ENCODE results near the gene SMIM35. TPM values are rescaled to one million over a fixed set of nuclear protein-coding genes. Genes with fewer than 3 reads are reported as not detected.

SMIM35 gene
- total RNA-seq, 4 donors from 2014 or later, result not detected

GRCh38 chr11:118002010-118002540 lies 84.7 kb downstream of the SMIM35 start:
- TF ChIP-seq POLR2AphosphoS5 (IDR thresholded peaks at IDR 0.05) (no peak), EP300 (IDR thresholded peaks at IDR 0.05) (no peak), POLR2A (IDR thresholded peaks at IDR 0.05) (no peak), CTCF (IDR thresholded peaks at IDR 0.05) (no peak)
- Histone ChIP-seq H3K27me3 (no peaks in the 10 kb centered on the region), H3K4me3 (no peak overlapping the region), H3K36me3 (peaks cover 4% of the 10 kb centered on the region), H3K27ac (peak overlapping the region; percentile 25), H3K4me1 (no peaks in the 10 kb centered on the region), H3K9me3 (no peaks in the 10 kb centered on the region)
- peak in 1 of 2 donors; percentile 26 for DNase-seq (ENCODE audit: low spot score in 2 of 2)
- WGBS, result 89% methylated on average over 5 of the region's 6 CpGs

- H3K9me3 ChIP-seq, result no peaks in the 10 kb centered on the region
- 88% methylated on average over 5 of the region's 5 CpGs for WGBS
- H3K4me1 ChIP-seq, result no peaks in the 10 kb centered on the region
- H3K4me3 ChIP-seq, result no peak overlapping the region
- H3K27me3 ChIP-seq, result no peaks in the 10 kb centered on the region
- no peak for TF ChIP-seq POLR2A (IDR thresholded peaks at IDR 0.05)
- TF ChIP-seq CTCF (IDR thresholded peaks at IDR 0.05), result no peak
- TF ChIP-seq POLR2AphosphoS5 (IDR thresholded peaks at IDR 0.05), result no peak
- no peak for TF ChIP-seq EP300 (IDR thresholded peaks at IDR 0.05)
- H3K27ac ChIP-seq, result no peak overlapping the region
- peaks cover 4% of the 10 kb centered on the region for H3K36me3 ChIP-seq
- no peak for DNase-seq (ENCODE audit: low spot score in 2 of 2)
Measured at GRCh38 chr11:118001494-118001971, 85.2 kb downstream of the SMIM35 start.

GRCh38 chr11:118000850-118001228 lies 85.9 kb downstream of the SMIM35 start:
- Histone ChIP-seq H3K4me1 (no peaks in the 10 kb centered on the region), H3K9me3 (no peaks in the 10 kb centered on the region), H3K27ac (no peak overlapping the region), H3K36me3 (peaks cover 4% of the 10 kb centered on the region), H3K4me3 (no peak overlapping the region), H3K27me3 (no peaks in the 10 kb centered on the region)
- no CpG with 5 or more reads among the region's 1 CpG for WGBS
- TF ChIP-seq EP300 (IDR thresholded peaks at IDR 0.05) (no peak), POLR2A (IDR thresholded peaks at IDR 0.05) (no peak), CTCF (IDR thresholded peaks at IDR 0.05) (no peak), POLR2AphosphoS5 (IDR thresholded peaks at IDR 0.05) (no peak)
- peak in 1 of 2 donors; percentile 63 for DNase-seq (ENCODE audit: low spot score in 2 of 2)

GRCh38 chr11:118000067-118000849 lies 86.5 kb downstream of the SMIM35 start:
- H3K4me3 ChIP-seq, result no peak overlapping the region
- no peaks in the 10 kb centered on the region for H3K9me3 ChIP-seq
- no peak overlapping the region for H3K27ac ChIP-seq
- H3K27me3 ChIP-seq, result no peaks in the 10 kb centered on the region
- H3K36me3 ChIP-seq, result peaks cover 4% of the 10 kb centered on the region
- 90% methylated on average over 2 of the region's 4 CpGs for WGBS
- no peak for TF ChIP-seq EP300 (IDR thresholded peaks at IDR 0.05)
- no peak for TF ChIP-seq POLR2A (IDR thresholded peaks at IDR 0.05)
- TF ChIP-seq POLR2AphosphoS5 (IDR thresholded peaks at IDR 0.05), result no peak
- no peak for TF ChIP-seq CTCF (IDR thresholded peaks at IDR 0.05)
- DNase-seq (ENCODE audit: low spot score in 2 of 2), result peak in 1 of 2 donors; percentile 67
- no peaks in the 10 kb centered on the region for H3K4me1 ChIP-seq

- Histone ChIP-seq H3K4me1 (no peaks in the 10 kb centered on the region), H3K4me3 (no peak overlapping the region), H3K27ac (no peak overlapping the region), H3K36me3 (peaks cover 4% of the 10 kb centered on the region), H3K27me3 (no peaks in the 10 kb centered on the region), H3K9me3 (no peaks in the 10 kb centered on the region)
- DNase-seq (ENCODE audit: low spot score in 2 of 2), result peak; percentile 53 to 55
- TF ChIP-seq POLR2A (IDR thresholded peaks at IDR 0.05), result no peak
- TF ChIP-seq EP300 (IDR thresholded peaks at IDR 0.05), result no peak
- TF ChIP-seq POLR2AphosphoS5 (IDR thresholded peaks at IDR 0.05), result no peak
- TF ChIP-seq CTCF (IDR thresholded peaks at IDR 0.05), result no peak
- 100% methylated on average over 1 of the region's 3 CpGs for WGBS
Measured at GRCh38 chr11:117999354-117999993, 87.3 kb downstream of the SMIM35 start.
